ENCODE data around the gene GAS7. TPM values are rescaled to one million over a fixed set of nuclear protein-coding genes. Genes with fewer than 3 reads are reported as not detected.

Gene GAS7
- total and polyA plus RNA-seq, 4 donors: 9.0 to 112 (median 46.1) TPM

DNA sequence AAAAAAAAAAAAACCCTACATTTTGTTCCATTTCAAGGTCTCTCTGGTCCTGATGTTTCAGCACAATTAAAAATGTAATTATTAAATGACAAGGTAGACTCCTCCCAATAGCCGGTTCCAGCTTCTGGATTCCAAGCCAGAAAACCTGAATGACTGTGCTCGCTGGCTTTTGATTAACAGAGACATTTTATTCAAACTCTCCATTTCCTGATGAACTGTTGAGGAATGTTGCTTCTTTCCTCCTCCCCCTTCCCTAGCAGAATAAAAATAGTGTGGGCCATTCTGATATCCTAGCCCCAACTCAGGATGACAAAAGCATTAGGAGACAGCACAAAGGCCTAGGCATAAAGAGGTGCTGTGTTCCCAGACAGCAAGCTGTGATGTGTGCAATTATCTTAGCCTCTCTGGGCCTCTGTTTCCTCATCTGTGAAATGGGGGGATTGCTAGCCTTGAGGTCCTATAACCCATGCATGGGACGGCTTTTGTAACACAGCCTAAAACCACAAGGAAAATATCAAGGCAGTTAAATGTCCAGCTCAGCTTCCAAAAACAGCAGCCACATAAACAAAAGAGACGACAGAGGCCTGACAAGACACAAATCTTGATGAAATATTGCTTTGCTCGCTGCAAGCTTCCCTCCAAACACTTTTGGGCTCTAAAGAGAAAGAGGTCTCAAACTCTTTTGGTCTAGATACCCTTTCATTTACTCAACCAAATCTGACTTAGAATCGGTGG is 166.1 kb downstream of the GAS7 start:
- Histone ChIP-seq H3K36me3 (ENCODE audit: control insufficient read depth in 4 of 4, insufficient read depth in 4 of 4, low read length in 4 of 4) (no peaks in the 10 kb centered on the region), H3K27me3 (ENCODE audit: control insufficient read depth in 3 of 3, insufficient read depth in 3 of 3, low read length in 2 of 3) (peaks cover 0 to 15% (median 0%) of the 10 kb centered on the region in 3 donors), H3K27ac (ENCODE audit: low read depth in 1 of 2, low read length in 1 of 2) (peak overlapping the region in 1 of 2 donors; percentile 37), H3K9me3 (ENCODE audit: control insufficient read depth in 4 of 4, insufficient read depth in 3 of 4, low read length in 3 of 4) (peaks cover 0 to 3% (median 0%) of the 10 kb centered on the region in 4 donors), H3K4me3 (no peak overlapping the region), H3K4me1 (ENCODE audit: control insufficient read depth in 5 of 5, insufficient read depth in 5 of 5, low read length in 5 of 5) (peaks cover 0 to 57% (median 34%) of the 10 kb centered on the region in 5 donors), H3K9ac (ENCODE audit: insufficient read depth in 1 of 2, low read length in 2 of 2) (no peak overlapping the region)
- ATAC-seq (ENCODE audit: insufficient read depth, low FRiP score) (no peak), DNase-seq (peak in 2 of 3 donors; percentile 55)
- TF ChIP-seq, protein P1, sequence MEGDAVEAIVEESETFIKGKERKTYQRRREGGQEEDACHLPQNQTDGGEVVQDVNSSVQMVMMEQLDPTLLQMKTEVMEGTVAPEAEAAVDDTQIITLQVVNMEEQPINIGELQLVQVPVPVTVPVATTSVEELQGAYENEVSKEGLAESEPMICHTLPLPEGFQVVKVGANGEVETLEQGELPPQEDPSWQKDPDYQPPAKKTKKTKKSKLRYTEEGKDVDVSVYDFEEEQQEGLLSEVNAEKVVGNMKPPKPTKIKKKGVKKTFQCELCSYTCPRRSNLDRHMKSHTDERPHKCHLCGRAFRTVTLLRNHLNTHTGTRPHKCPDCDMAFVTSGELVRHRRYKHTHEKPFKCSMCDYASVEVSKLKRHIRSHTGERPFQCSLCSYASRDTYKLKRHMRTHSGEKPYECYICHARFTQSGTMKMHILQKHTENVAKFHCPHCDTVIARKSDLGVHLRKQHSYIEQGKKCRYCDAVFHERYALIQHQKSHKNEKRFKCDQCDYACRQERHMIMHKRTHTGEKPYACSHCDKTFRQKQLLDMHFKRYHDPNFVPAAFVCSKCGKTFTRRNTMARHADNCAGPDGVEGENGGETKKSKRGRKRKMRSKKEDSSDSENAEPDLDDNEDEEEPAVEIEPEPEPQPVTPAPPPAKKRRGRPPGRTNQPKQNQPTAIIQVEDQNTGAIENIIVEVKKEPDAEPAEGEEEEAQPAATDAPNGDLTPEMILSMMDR (IDR thresholded peaks at IDR 0.05; ENCODE audit: control extremely low read depth, extremely low read depth): no peak
- 51 to 63% methylated on average over 6 of the region's 6 CpGs for WGBS, 2 donors

DNA sequence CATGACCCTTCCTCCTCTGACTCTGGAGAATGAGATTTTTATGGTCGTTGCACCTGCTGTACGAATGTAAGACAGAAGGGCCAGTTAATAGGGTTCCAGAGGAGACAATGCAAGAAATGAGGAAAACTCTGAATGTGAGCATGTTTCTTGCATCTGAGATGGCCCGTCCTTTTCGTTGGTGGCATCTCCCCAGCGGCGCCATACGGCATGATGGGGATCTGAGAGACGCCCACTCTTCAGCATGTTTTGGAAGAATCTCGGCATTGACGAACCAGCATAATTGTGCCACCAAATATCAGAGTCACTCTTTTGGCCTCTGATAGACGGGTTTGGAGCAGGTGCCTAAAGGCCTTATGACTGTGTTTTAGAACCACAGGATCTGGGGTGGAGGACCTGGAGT is 166.8 kb downstream of the GAS7 start:
- Histone ChIP-seq H3K27me3 (ENCODE audit: control insufficient read depth in 3 of 3, insufficient read depth in 3 of 3, low read length in 2 of 3) (peaks cover 0 to 22% (median 0%) of the 10 kb centered on the region in 3 donors), H3K9me3 (ENCODE audit: control insufficient read depth in 4 of 4, insufficient read depth in 3 of 4, low read length in 3 of 4) (peaks cover 0 to 3% (median 0%) of the 10 kb centered on the region in 4 donors), H3K4me3 (no peak overlapping the region), H3K4me1 (ENCODE audit: control insufficient read depth in 5 of 5, insufficient read depth in 5 of 5, low read length in 5 of 5) (peaks cover 0 to 53% (median 29%) of the 10 kb centered on the region in 5 donors), H3K27ac (ENCODE audit: low read depth in 1 of 2, low read length in 1 of 2) (no peak overlapping the region), H3K9ac (ENCODE audit: insufficient read depth in 1 of 2, low read length in 2 of 2) (no peak overlapping the region), H3K36me3 (ENCODE audit: control insufficient read depth in 4 of 4, insufficient read depth in 4 of 4, low read length in 4 of 4) (no peaks in the 10 kb centered on the region)
- no peak for DNase-seq
- ATAC-seq (ENCODE audit: insufficient read depth, low FRiP score): no peak
- WGBS, 2 donors: 91 to 95% methylated on average over 11 of the region's 11 CpGs
- TF ChIP-seq, protein P1 (IDR thresholded peaks at IDR 0.05; ENCODE audit: control extremely low read depth, extremely low read depth): no peak

- DNase-seq (peak in 1 of 3 donors; percentile 49), ATAC-seq (ENCODE audit: insufficient read depth, low FRiP score) (no peak)
- H3K9me3 ChIP-seq (ENCODE audit: control insufficient read depth in 4 of 4, insufficient read depth in 3 of 4, low read length in 3 of 4): peaks cover 0 to 3% (median 0%) of the 10 kb centered on the region in 4 donors
- TF ChIP-seq, protein P1 (IDR thresholded peaks at IDR 0.05; ENCODE audit: control extremely low read depth, extremely low read depth): no peak
- H3K36me3 ChIP-seq (ENCODE audit: control insufficient read depth in 4 of 4, insufficient read depth in 4 of 4, low read length in 4 of 4): no peaks in the 10 kb centered on the region
- H3K4me3 ChIP-seq: no peak overlapping the region
- 63 to 73% methylated on average over 3 of the region's 3 CpGs for WGBS, 2 donors
- H3K9ac ChIP-seq (ENCODE audit: insufficient read depth in 1 of 2, low read length in 2 of 2): no peak overlapping the region
- H3K27me3 ChIP-seq (ENCODE audit: control insufficient read depth in 3 of 3, insufficient read depth in 3 of 3, low read length in 2 of 3): peaks cover 0 to 23% (median 0%) of the 10 kb centered on the region in 3 donors
- peaks cover 0 to 53% (median 28%) of the 10 kb centered on the region in 5 donors for H3K4me1 ChIP-seq (ENCODE audit: control insufficient read depth in 5 of 5, insufficient read depth in 5 of 5, low read length in 5 of 5)
- no peak overlapping the region for H3K27ac ChIP-seq (ENCODE audit: low read depth in 1 of 2, low read length in 1 of 2)
Measured at GRCh38 chr17:10031127-10031526, 167.3 kb downstream of the GAS7 start.
